ENCODE data around the gene SNAPC4. TPM values are rescaled to one million over a fixed set of nuclear protein-coding genes. Genes with fewer than 3 reads are reported as not detected.

Gene SNAPC4
- total RNA-seq = 14.7 TPM

DNA sequence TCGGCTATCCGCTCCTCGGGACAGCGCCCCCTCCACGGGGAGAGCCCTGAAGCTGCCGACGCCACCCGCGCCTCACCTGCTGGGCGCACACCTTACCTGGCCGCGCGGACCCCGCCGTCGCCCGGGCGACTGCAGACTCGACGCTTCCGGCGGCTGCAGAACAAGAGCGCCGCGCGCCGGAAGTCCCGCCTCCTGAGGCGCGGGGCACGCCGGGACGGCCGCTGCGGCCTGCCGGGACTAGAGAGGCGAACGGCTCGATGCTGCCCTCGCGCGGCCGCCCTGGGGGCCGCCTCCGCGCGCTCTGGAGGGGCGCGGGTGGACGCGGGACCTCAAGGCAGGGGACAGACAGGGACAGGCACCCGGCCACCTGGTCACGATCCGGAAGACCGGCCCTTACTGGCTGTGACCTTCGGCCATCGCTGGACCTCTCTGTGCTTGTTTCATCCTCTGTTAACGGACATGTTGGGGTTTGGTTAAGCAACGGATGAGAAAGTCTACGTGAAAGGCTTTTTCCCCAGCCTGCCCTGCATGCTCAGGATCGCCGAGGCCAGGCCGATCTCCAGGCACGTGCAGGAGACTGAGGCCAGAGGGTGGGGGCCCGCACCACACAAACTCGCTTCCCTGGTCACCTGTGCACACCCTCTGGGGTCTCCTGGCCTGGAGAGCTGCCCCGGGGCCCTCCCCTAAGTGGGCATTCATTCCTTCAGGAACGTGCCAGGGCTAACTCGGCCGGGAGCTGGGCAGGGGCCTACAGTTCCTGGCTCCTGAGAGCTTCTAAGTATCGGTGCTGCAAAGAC, at the start of gene SNAPC4:
TSS of gene SNAPC4 (minus strand) at position 133 of the 797 bp plus-strand sequence. CDS start 1,742 bp downstream, outside the sequence.

GRCh38 chr9:136439481-136440408, 39.8 kb upstream of the SNAPC4 start, which contains the start of gene INPP5E:
TSS of gene INPP5E (minus strand) at chr9:136439845. CDS start at chr9:136439419, 426 bp downstream.

DNA sequence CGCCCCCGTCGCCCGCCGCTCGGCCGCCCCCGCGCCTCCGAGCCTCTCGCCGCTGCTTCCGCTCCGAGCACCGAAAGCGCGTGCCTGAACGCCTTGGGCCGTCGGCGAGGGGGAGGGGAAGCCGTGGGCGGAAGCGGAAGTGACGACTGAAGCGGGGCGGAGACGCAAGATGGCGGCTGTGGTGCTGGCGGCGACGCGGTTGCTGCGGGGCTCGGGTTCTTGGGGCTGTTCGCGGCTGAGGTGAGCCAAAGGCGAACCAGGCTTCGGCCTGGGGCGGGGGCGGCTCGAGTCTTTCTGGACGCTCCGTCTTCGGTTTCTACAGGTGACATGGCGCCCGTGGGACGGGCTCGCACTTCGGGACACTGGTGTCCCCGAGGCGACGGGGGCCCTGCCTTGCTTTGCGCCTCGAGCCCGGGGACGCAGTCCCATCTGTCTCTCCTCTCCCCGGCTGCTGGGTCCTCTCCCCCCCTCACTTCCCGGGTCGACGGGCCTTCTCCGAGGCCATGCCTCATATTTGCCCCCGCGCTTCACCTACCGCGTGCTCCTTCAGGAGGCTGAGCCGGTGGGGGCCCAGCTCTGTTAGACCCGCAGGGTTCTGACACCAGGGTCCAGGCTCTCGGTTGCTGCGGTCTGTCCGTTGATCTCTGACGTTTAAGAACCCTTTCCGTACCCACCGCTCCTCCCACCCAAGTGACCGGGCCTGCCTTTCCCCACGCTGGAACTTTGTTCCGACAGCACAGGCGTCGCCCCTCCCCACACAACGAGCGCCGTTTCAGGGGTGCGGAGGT, 10.7 kb upstream of the SNAPC4 start, which contains the start of the genes ENTR1 and PMPCA:
TSS of gene ENTR1 (minus strand) at position 115 of the 788 bp plus-strand sequence. CDS start 217 bp downstream, outside the sequence.
TSS of gene PMPCA (plus strand) at position 159 of the 788 bp plus-strand sequence. CDS start at position 170, 11 bp downstream.

DNA sequence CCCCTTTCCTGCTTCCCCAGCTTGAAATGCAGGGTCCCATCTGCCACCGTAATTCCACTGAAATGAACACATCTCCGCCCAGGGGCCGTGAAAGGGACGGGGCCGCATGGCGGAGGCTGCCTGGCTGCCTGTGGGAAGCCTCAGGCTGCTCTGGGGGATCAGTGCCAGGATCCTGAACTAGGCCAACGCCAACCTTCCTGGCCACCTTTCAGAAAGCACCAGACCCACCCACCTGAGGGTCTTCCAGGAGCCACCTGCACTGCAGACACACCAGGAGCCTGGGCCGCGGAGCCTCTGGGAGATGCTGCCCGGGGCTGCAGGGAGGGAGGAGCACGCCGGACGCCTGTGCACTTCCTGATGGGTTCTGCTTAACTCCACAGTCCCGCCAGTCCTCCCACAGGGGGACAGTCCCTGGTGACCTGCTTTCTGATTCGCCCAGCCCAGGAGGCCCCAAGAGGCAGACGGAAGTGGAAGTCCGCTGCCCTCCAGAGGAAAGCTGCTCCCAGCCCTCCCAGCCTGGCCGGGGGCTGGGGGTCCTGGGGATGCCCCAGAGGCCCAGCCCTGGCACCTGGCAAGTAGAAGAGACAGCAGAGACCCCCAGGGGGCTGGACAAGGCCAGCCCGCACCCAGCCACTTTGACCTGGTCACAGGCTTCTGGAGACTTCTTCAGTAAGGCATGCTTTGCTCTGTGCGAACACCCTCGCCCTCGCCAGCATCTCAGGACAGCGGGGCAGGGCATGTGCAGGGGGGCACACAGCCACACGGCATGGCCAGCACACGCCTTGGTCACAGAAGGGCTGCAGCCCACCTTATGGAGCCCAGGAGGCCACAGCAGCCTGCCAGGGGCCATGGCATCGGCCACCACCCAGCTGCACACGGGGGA, 26.4 kb downstream of the SNAPC4 start, which contains the start of gene CARD9:
TSS of gene CARD9 (minus strand) at position 370 of the 883 bp plus-strand sequence. CDS start 1,591 bp downstream, outside the sequence.

DNA sequence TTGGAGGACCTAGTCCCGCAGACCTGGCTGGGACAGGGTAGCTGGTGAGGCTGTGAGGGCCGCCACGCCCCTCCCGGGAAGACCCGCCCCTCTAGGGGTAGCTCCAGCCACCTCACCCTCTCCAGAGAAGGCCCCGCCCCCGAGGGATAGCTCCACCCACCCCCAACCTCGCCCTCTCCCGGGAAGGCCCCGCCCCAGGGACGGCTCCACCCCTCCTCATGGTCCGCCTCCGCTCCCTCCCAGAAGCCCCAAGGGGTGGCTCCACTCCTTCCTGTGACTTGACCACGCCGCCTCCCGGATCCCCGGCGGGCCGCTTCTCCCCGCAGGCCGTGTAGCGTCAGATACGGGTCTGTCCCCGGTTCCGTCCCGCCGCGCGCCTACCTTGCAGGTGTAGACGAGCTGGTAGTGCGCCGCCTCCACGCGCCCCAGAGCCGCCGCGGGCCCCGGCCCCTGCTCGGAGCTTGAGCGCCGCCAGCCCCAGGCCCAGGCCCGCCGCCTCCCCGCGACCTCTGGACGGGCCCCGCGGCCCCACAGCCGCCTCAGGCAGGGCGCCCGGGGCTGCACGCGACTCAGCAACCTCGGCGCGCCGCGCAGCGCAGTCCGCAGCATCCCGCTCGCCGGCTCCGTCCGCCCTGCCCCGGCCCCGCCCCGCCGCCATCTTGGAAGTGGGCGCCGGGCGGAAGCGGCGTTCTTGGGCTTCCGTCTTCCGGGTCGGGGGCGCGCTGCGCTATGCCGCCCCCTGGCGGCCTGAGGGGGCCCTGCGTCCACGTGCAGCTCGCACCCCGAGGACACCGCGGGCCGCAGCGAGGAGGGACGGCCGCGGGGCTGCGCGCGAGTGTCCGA, 36.6 kb downstream of the SNAPC4 start, which contains the start of gene DNLZ:
TSS of gene DNLZ (minus strand) at position 639 of the 843 bp plus-strand sequence. CDS start at position 609, 30 bp downstream.

Other genes starting within 250 kb of the SNAPC4 start
- gene LHX3, start 195.0 kb downstream of the SNAPC4 start, total RNA-seq = 18.5 TPM
- 20.5 TPM for gene QSOX2, start 154.4 kb downstream of the SNAPC4 start, total RNA-seq
- gene CCDC187, start 96.1 kb downstream of the SNAPC4 start, total RNA-seq = 0.66 TPM
- 98.5 TPM for gene GPSM1, start 72.6 kb downstream of the SNAPC4 start, total RNA-seq
- gene DNLZ, start 36.4 kb downstream of the SNAPC4 start, total RNA-seq = 4.3 TPM
- 7.9 TPM for gene CARD9, start 26.5 kb downstream of the SNAPC4 start, total RNA-seq
- 25.7 TPM for gene ENTR1, start 10.4 kb upstream of the SNAPC4 start, total RNA-seq
- 53.7 TPM for gene PMPCA, start 10.5 kb upstream of the SNAPC4 start, total RNA-seq
- 11.9 TPM for gene INPP5E, start 39.7 kb upstream of the SNAPC4 start, total RNA-seq
- gene SEC16A, start 82.9 kb upstream of the SNAPC4 start, total RNA-seq = 53.3 TPM
- 156 TPM for gene NOTCH1, start 145.9 kb upstream of the SNAPC4 start, total RNA-seq

Measured in camera-type eye (tissue), 1 donor.